Panc1 (cell line): ENCODE data around the gene APOB.

Experiments
- POLR2AphosphoS5 ChIP-seq: IDR thresholded peaks from 2 replicates; pipeline ENCODE4 v1.6.1; 2012; ENCODE audit warnings: mild to moderate bottlenecking, low read depth, low read length, moderate library complexity
- TF ChIP-seq, protein P1 (sequence below): fragments of 450-650 bp; IDR thresholded peaks from 2 replicates; pipeline ENCODE4 v1.5.1; 2017; ENCODE audit warnings: mild to moderate bottlenecking

GRCh38 chr2:21001988-21002813 is 41.7 kb downstream of the APOB start:
- TF ChIP-seq, protein P1, sequence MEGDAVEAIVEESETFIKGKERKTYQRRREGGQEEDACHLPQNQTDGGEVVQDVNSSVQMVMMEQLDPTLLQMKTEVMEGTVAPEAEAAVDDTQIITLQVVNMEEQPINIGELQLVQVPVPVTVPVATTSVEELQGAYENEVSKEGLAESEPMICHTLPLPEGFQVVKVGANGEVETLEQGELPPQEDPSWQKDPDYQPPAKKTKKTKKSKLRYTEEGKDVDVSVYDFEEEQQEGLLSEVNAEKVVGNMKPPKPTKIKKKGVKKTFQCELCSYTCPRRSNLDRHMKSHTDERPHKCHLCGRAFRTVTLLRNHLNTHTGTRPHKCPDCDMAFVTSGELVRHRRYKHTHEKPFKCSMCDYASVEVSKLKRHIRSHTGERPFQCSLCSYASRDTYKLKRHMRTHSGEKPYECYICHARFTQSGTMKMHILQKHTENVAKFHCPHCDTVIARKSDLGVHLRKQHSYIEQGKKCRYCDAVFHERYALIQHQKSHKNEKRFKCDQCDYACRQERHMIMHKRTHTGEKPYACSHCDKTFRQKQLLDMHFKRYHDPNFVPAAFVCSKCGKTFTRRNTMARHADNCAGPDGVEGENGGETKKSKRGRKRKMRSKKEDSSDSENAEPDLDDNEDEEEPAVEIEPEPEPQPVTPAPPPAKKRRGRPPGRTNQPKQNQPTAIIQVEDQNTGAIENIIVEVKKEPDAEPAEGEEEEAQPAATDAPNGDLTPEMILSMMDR = no peak
- no peak for TF ChIP-seq POLR2AphosphoS5
